Measurements from ENCODE around the gene TIMP2.
A peak's percentile ranks its signal among the peaks of the same experiment; 100 is the strongest.

Gene TIMP2

GRCh38 chr17:78825696-78826095 lies 99.5 kb downstream of the TIMP2 start:
- H3K36me3 Mint-ChIP-seq (ENCODE audit: low read depth), result peaks cover 77% of the 10 kb centered on the region
- TF ChIP-seq CTCF (IDR thresholded peaks at IDR 0.05; ENCODE audit: unreplicated experiment in 3 of 3), result no peak
- no peaks in the 10 kb centered on the region for H3K9me3 Mint-ChIP-seq
- H3K4me3 Mint-ChIP-seq, result no peak overlapping the region
- H3K4me1 Mint-ChIP-seq, result peaks cover 12% of the 10 kb centered on the region
- no peak overlapping the region for H3K27ac Mint-ChIP-seq
- H3K27me3 Mint-ChIP-seq (ENCODE audit: low read depth), result peaks cover 4% of the 10 kb centered on the region

- H3K36me3 Mint-ChIP-seq (ENCODE audit: low read depth), result peaks cover 80% of the 10 kb centered on the region
- H3K4me3 Mint-ChIP-seq, result no peak overlapping the region
- TF ChIP-seq CTCF (IDR thresholded peaks at IDR 0.05; ENCODE audit: unreplicated experiment in 3 of 3), result no peak
- H3K27me3 Mint-ChIP-seq (ENCODE audit: low read depth), result peaks cover 4% of the 10 kb centered on the region
- H3K27ac Mint-ChIP-seq, result no peak overlapping the region
- peaks cover 12% of the 10 kb centered on the region for H3K4me1 Mint-ChIP-seq
- H3K9me3 Mint-ChIP-seq, result no peaks in the 10 kb centered on the region
Measured at GRCh38 chr17:78824240-78824639, 100.9 kb downstream of the TIMP2 start.

GRCh38 chr17:78823282-78824046 lies 101.7 kb downstream of the TIMP2 start:
- Mint-ChIP-seq H3K4me1 (peaks cover 12% of the 10 kb centered on the region), H3K4me3 (no peak overlapping the region), H3K36me3 (ENCODE audit: low read depth) (peaks cover 80% of the 10 kb centered on the region), H3K27ac (no peak overlapping the region), H3K27me3 (ENCODE audit: low read depth) (peaks cover 4% of the 10 kb centered on the region), H3K9me3 (no peaks in the 10 kb centered on the region)
- TF ChIP-seq CTCF (IDR thresholded peaks at IDR 0.05; ENCODE audit: unreplicated experiment in 3 of 3), result no peak

GRCh38 chr17:78822552-78822951 lies 102.6 kb downstream of the TIMP2 start:
- no peak overlapping the region for H3K4me3 Mint-ChIP-seq
- no peaks in the 10 kb centered on the region for H3K9me3 Mint-ChIP-seq
- H3K36me3 Mint-ChIP-seq (ENCODE audit: low read depth), result peaks cover 74% of the 10 kb centered on the region
- H3K27ac Mint-ChIP-seq, result peak overlapping the region in 1 of 3 experiments; percentile 19
- peaks cover 12% of the 10 kb centered on the region for H3K4me1 Mint-ChIP-seq
- no peak for TF ChIP-seq CTCF (IDR thresholded peaks at IDR 0.05; ENCODE audit: unreplicated experiment in 3 of 3)
- peaks cover 4% of the 10 kb centered on the region for H3K27me3 Mint-ChIP-seq (ENCODE audit: low read depth)

GRCh38 chr17:78821961-78822360 lies 103.2 kb downstream of the TIMP2 start:
- Mint-ChIP-seq H3K4me1 (peaks cover 12% of the 10 kb centered on the region), H3K36me3 (ENCODE audit: low read depth) (peaks cover 73% of the 10 kb centered on the region), H3K4me3 (no peak overlapping the region), H3K27me3 (ENCODE audit: low read depth) (peaks cover 4% of the 10 kb centered on the region), H3K27ac (no peak overlapping the region), H3K9me3 (no peaks in the 10 kb centered on the region)
- no peak for TF ChIP-seq CTCF (IDR thresholded peaks at IDR 0.05; ENCODE audit: unreplicated experiment in 3 of 3)

GRCh38 chr17:78820841-78821240 lies 104.3 kb downstream of the TIMP2 start:
- Mint-ChIP-seq H3K27me3 (ENCODE audit: low read depth) (peaks cover 4% of the 10 kb centered on the region), H3K4me3 (no peak overlapping the region), H3K36me3 (ENCODE audit: low read depth) (peaks cover 71% of the 10 kb centered on the region), H3K4me1 (peaks cover 12% of the 10 kb centered on the region), H3K9me3 (no peaks in the 10 kb centered on the region), H3K27ac (no peak overlapping the region)
- no peak for TF ChIP-seq CTCF (IDR thresholded peaks at IDR 0.05; ENCODE audit: unreplicated experiment in 3 of 3)
